HL-60 (cell line): Measurements from ENCODE around the gene ARHGAP20.

Source experiments
- DNase-seq, 2 experiments: peaks; one replicate each; pipeline ENCODE4 v3.0.0-alpha.2; 2010 to 2020; ENCODE audit warnings: low read depth in 1 of 2, low spot score in 1 of 2
- H3K27ac ChIP-seq: fragments of 250-450 bp; sonication (Bioruptor Pico); replicated peaks from 2 replicates; pipeline ENCODE4 v1.5.1; 2020; ENCODE audit warnings: mild to moderate bottlenecking, moderate library complexity
- H3K27me3 ChIP-seq: fragments of 250-450 bp; sonication (Bioruptor Pico); 2 replicates; pipeline ENCODE4 v1.5.1; 2021; ENCODE audit warnings: mild to moderate bottlenecking, moderate library complexity; ENCODE audit not compliant: insufficient read depth, poor library complexity, severe bottlenecking
- H3K4me3 ChIP-seq: replicated peaks from 2 replicates; pipeline ENCODE4 v1.5.1; 2011; ENCODE audit warnings: mild to moderate bottlenecking, control low read depth, low read length; ENCODE audit not compliant: insufficient read depth
- GABPA ChIP-seq: IDR thresholded peaks from 2 replicates; pipeline ENCODE4 v1.6.1; 2012; ENCODE audit warnings: low read depth
- POLR2AphosphoS5 ChIP-seq: IDR thresholded peaks from 2 replicates; pipeline ENCODE4 v1.6.1; 2012; ENCODE audit warnings: low read depth
- SPI1 ChIP-seq: IDR thresholded peaks from 2 replicates; pipeline ENCODE4 v1.6.1; 2012; ENCODE audit warnings: low read depth, mild to moderate bottlenecking, borderline replicate concordance
- TF ChIP-seq, protein P1 (sequence below): IDR thresholded peaks from one replicate; pipeline ENCODE4 v1.5.1; 2011; ENCODE audit warnings: low read length, control low read depth, inconsistent platforms; ENCODE audit not compliant: insufficient read depth
- TF ChIP-seq, protein P2 (sequence below): IDR thresholded peaks from 2 replicates; pipeline ENCODE4 v1.6.1; 2012; ENCODE audit warnings: low read depth; ENCODE audit not compliant: insufficient replicate concordance

ARHGAP20 gene

DNA sequence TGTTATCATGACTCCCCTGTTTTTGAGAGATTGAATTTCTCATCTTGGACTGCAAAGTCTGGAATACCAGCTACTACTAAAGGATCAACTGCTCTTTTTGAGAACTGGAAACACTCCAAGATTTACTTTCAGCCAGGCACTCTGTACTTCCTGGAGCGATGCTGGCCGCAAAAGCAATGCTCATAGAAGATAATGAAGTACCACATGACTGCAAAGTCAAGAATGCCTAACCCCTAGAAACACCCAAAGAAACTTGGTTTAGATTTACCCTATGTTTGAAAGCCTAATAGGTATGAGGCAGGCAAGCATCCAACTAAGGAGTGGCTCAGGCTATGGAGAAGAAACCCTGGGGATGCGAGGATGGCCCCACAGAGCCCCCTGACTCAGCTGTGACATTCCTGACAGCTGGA, 47.7 kb upstream of the ARHGAP20 start:
- Histone ChIP-seq H3K4me3 (no peak overlapping the region), H3K27me3 (no peaks in the 10 kb centered on the region), H3K27ac (no peak overlapping the region)
- no peak for DNase-seq
- TF ChIP-seq POLR2AphosphoS5 (no peak), SPI1 (no peak), GABPA (no peak)
- TF ChIP-seq, protein P1, sequence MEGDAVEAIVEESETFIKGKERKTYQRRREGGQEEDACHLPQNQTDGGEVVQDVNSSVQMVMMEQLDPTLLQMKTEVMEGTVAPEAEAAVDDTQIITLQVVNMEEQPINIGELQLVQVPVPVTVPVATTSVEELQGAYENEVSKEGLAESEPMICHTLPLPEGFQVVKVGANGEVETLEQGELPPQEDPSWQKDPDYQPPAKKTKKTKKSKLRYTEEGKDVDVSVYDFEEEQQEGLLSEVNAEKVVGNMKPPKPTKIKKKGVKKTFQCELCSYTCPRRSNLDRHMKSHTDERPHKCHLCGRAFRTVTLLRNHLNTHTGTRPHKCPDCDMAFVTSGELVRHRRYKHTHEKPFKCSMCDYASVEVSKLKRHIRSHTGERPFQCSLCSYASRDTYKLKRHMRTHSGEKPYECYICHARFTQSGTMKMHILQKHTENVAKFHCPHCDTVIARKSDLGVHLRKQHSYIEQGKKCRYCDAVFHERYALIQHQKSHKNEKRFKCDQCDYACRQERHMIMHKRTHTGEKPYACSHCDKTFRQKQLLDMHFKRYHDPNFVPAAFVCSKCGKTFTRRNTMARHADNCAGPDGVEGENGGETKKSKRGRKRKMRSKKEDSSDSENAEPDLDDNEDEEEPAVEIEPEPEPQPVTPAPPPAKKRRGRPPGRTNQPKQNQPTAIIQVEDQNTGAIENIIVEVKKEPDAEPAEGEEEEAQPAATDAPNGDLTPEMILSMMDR: no peak
- TF ChIP-seq, protein P2, sequence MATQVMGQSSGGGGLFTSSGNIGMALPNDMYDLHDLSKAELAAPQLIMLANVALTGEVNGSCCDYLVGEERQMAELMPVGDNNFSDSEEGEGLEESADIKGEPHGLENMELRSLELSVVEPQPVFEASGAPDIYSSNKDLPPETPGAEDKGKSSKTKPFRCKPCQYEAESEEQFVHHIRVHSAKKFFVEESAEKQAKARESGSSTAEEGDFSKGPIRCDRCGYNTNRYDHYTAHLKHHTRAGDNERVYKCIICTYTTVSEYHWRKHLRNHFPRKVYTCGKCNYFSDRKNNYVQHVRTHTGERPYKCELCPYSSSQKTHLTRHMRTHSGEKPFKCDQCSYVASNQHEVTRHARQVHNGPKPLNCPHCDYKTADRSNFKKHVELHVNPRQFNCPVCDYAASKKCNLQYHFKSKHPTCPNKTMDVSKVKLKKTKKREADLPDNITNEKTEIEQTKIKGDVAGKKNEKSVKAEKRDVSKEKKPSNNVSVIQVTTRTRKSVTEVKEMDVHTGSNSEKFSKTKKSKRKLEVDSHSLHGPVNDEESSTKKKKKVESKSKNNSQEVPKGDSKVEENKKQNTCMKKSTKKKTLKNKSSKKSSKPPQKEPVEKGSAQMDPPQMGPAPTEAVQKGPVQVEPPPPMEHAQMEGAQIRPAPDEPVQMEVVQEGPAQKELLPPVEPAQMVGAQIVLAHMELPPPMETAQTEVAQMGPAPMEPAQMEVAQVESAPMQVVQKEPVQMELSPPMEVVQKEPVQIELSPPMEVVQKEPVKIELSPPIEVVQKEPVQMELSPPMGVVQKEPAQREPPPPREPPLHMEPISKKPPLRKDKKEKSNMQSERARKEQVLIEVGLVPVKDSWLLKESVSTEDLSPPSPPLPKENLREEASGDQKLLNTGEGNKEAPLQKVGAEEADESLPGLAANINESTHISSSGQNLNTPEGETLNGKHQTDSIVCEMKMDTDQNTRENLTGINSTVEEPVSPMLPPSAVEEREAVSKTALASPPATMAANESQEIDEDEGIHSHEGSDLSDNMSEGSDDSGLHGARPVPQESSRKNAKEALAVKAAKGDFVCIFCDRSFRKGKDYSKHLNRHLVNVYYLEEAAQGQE: no peak

DNA sequence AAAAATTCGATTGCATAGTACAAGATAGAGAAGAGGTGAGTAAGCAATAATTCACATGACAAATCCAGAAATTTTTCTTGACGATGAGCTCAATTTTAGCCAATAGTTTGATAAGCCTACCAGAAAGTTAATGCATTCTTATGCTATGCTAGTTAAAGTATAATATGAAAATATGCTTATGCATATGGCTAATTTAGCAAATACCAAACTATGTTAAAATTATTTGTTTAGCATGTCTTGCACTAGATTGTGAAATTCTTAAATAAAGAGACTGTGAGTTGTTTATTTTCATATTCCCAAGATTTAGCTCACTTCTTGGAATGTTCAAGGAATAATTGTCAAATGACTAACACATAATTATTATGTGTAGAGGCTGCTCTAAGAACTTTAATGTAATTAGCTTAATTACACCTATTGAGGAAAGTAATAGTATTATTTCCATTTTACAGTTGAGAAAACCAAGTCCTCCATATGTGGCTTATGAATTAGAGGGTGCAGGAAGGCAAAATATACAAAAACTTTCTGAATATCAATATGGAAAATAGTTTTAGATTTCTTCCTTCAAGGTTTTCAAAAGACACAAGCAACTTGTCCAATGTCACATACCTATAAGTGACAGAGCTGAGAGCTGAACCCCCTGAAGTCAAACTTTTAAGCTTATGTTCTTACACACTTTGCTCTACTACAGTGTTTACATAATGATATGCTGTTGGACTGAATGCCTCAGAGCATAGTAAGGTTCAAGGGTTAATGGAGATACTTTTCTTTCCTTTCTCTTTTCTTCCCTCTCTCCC, 45.9 kb upstream of the ARHGAP20 start:
- H3K4me3 ChIP-seq: no peak overlapping the region
- TF ChIP-seq, protein P1: no peak
- TF ChIP-seq, protein P2: no peak
- TF ChIP-seq SPI1 (no peak), GABPA (no peak), POLR2AphosphoS5 (no peak)
- DNase-seq: no peak
- no peaks in the 10 kb centered on the region for H3K27me3 ChIP-seq
- H3K27ac ChIP-seq: no peak overlapping the region

DNA sequence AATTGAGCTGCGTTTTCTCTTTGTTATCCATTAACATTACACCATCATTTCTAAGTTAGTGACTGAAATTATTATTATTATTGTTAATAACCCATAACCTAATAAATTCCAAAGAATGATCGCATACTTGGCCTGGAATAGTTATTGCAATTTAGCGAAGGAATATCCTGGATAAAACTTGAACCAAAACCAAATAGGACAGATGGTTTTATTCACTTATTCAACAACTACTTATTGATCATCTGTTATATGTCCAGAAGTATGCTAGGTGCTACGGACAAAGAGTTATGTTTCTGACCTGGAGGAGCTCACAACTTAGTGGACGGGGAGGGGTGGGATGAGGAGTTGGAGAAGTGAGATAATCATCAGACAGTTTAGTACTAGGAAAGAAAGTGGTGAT, 44.8 kb upstream of the ARHGAP20 start:
- TF ChIP-seq, protein P2: no peak
- TF ChIP-seq GABPA: no peak
- TF ChIP-seq SPI1: no peak
- no peak for TF ChIP-seq POLR2AphosphoS5
- TF ChIP-seq, protein P1: no peak
- no peaks in the 10 kb centered on the region for H3K27me3 ChIP-seq
- no peak overlapping the region for H3K27ac ChIP-seq
- no peak for DNase-seq
- no peak overlapping the region for H3K4me3 ChIP-seq
